Measurements from ENCODE around the gene GABRG2. TPM values are rescaled to one million over a fixed set of nuclear protein-coding genes. Genes with fewer than 3 reads are reported as not detected.

GABRG2 gene
- total and polyA plus RNA-seq, 7 experiments from 2014 or later, result not detected

- H3K9me3 Mint-ChIP-seq, result peaks cover 0 to 13% (median 5%) of the 10 kb centered on the region in 11 donors
- POLR2A ChIA-PET, result no interaction called here
- no peaks in the 10 kb centered on the region for H3K27me3 Mint-ChIP-seq
- H3K4me1 Mint-ChIP-seq, result no peaks in the 10 kb centered on the region
- CTCF ChIA-PET, result no interaction called here
- H3K36me3 Mint-ChIP-seq, result no peaks in the 10 kb centered on the region
- no peak for DNase-seq
- no peak overlapping the region for H3K27ac Mint-ChIP-seq
- ATAC-seq, result no peak
- H3K4me3 Mint-ChIP-seq, result no peak overlapping the region
- no peaks in the 10 kb centered on the region for H3K27me3 ChIP-seq (ENCODE audit: control insufficient read depth in 2 of 2, insufficient read depth in 2 of 2, low read length in 2 of 2)
- no peak overlapping the region for H3K27ac ChIP-seq (ENCODE audit: low read depth, low read length)
- H3K4me1 ChIP-seq (ENCODE audit: control insufficient read depth in 2 of 2, insufficient read depth in 2 of 2, low read length in 2 of 2), result no peaks in the 10 kb centered on the region
- H3K4me3 ChIP-seq (ENCODE audit: low read length), result no peak overlapping the region
- H3K9me3 ChIP-seq (ENCODE audit: control insufficient read depth in 2 of 3, low read length in 3 of 3), result no peaks in the 10 kb centered on the region
- intact Hi-C loops (cut with micrococcal nuclease), result no loop called here
- H3K36me3 ChIP-seq (ENCODE audit: control insufficient read depth in 2 of 3, insufficient read depth in 3 of 3, low read length in 3 of 3), result no peaks in the 10 kb centered on the region
These were observed 106.9 kb downstream of the GABRG2 start for GRCh38 chr5:162174358-162174974.

GRCh38 chr5:162187371-162187770 is 119.8 kb downstream of the GABRG2 start:
- ChIA-PET CTCF (no interaction called here), POLR2A (no interaction called here)
- H3K36me3 ChIP-seq (ENCODE audit: control insufficient read depth in 2 of 3, insufficient read depth in 3 of 3, low read length in 3 of 3), result no peaks in the 10 kb centered on the region
- Mint-ChIP-seq H3K36me3 (no peaks in the 10 kb centered on the region), H3K4me1 (no peaks in the 10 kb centered on the region), H3K4me3 (no peak overlapping the region), H3K9me3 (peaks cover 0 to 27% (median 5%) of the 10 kb centered on the region in 11 donors), H3K27ac (no peak overlapping the region), H3K27me3 (no peaks in the 10 kb centered on the region)
- no peak overlapping the region for H3K4me3 ChIP-seq (ENCODE audit: low read length)
- DNase-seq (no peak), ATAC-seq (no peak)
- no peak overlapping the region for H3K27ac ChIP-seq (ENCODE audit: low read depth, low read length)
- intact Hi-C loops (cut with micrococcal nuclease), result no loop called here
- no peaks in the 10 kb centered on the region for H3K9me3 ChIP-seq (ENCODE audit: control insufficient read depth in 2 of 3, low read length in 3 of 3)
- H3K27me3 ChIP-seq (ENCODE audit: control insufficient read depth in 2 of 2, insufficient read depth in 2 of 2, low read length in 2 of 2), result no peaks in the 10 kb centered on the region
- H3K4me1 ChIP-seq (ENCODE audit: control insufficient read depth in 2 of 2, insufficient read depth in 2 of 2, low read length in 2 of 2), result no peaks in the 10 kb centered on the region

GRCh38 chr5:162189719-162190118 is 122.1 kb downstream of the GABRG2 start:
- ChIA-PET CTCF (no interaction called here), POLR2A (no interaction called here)
- ATAC-seq (no peak), DNase-seq (no peak)
- H3K4me3 ChIP-seq (ENCODE audit: low read length), result no peak overlapping the region
- H3K27ac ChIP-seq (ENCODE audit: low read depth, low read length), result no peak overlapping the region
- no peaks in the 10 kb centered on the region for H3K27me3 ChIP-seq (ENCODE audit: control insufficient read depth in 2 of 2, insufficient read depth in 2 of 2, low read length in 2 of 2)
- no peaks in the 10 kb centered on the region for H3K36me3 Mint-ChIP-seq
- peaks cover 0 to 33% (median 8%) of the 10 kb centered on the region in 11 donors for H3K9me3 Mint-ChIP-seq
- H3K4me1 Mint-ChIP-seq, result no peaks in the 10 kb centered on the region
- no peaks in the 10 kb centered on the region for H3K27me3 Mint-ChIP-seq
- intact Hi-C loops (cut with micrococcal nuclease), result no loop called here
- H3K36me3 ChIP-seq (ENCODE audit: control insufficient read depth in 2 of 3, insufficient read depth in 3 of 3, low read length in 3 of 3), result no peaks in the 10 kb centered on the region
- H3K27ac Mint-ChIP-seq, result no peak overlapping the region
- H3K9me3 ChIP-seq (ENCODE audit: control insufficient read depth in 2 of 3, low read length in 3 of 3), result no peaks in the 10 kb centered on the region
- no peak overlapping the region for H3K4me3 Mint-ChIP-seq
- H3K4me1 ChIP-seq (ENCODE audit: control insufficient read depth in 2 of 2, insufficient read depth in 2 of 2, low read length in 2 of 2), result no peaks in the 10 kb centered on the region

- H3K4me3 Mint-ChIP-seq, result no peak overlapping the region
- no peak for DNase-seq
- no peaks in the 10 kb centered on the region for H3K36me3 Mint-ChIP-seq
- H3K9me3 Mint-ChIP-seq, result peaks cover 0 to 12% (median 5%) of the 10 kb centered on the region in 11 donors
- POLR2A ChIA-PET, result no interaction called here
- no peaks in the 10 kb centered on the region for H3K4me1 Mint-ChIP-seq
- Histone ChIP-seq H3K27ac (ENCODE audit: low read depth, low read length) (no peak overlapping the region), H3K4me1 (ENCODE audit: control insufficient read depth in 2 of 2, insufficient read depth in 2 of 2, low read length in 2 of 2) (no peaks in the 10 kb centered on the region), H3K9me3 (ENCODE audit: control insufficient read depth in 2 of 3, low read length in 3 of 3) (no peaks in the 10 kb centered on the region), H3K27me3 (ENCODE audit: control insufficient read depth in 2 of 2, insufficient read depth in 2 of 2, low read length in 2 of 2) (no peaks in the 10 kb centered on the region), H3K4me3 (ENCODE audit: low read length) (no peak overlapping the region), H3K36me3 (ENCODE audit: control insufficient read depth in 2 of 3, insufficient read depth in 3 of 3, low read length in 3 of 3) (no peaks in the 10 kb centered on the region)
- intact Hi-C loops (cut with micrococcal nuclease), result no loop called here
- no peaks in the 10 kb centered on the region for H3K27me3 Mint-ChIP-seq
- no peak for ATAC-seq
- CTCF ChIA-PET, result no interaction called here
- H3K27ac Mint-ChIP-seq, result no peak overlapping the region
These were observed 125.4 kb downstream of the GABRG2 start for GRCh38 chr5:162193012-162193411.

- no peaks in the 10 kb centered on the region for H3K27me3 ChIP-seq (ENCODE audit: control insufficient read depth in 2 of 2, insufficient read depth in 2 of 2, low read length in 2 of 2)
- H3K36me3 Mint-ChIP-seq, result no peaks in the 10 kb centered on the region
- no peak overlapping the region for H3K27ac ChIP-seq (ENCODE audit: low read depth, low read length)
- H3K27me3 Mint-ChIP-seq, result no peaks in the 10 kb centered on the region
- no peaks in the 10 kb centered on the region for H3K36me3 ChIP-seq (ENCODE audit: control insufficient read depth in 2 of 3, insufficient read depth in 3 of 3, low read length in 3 of 3)
- H3K27ac Mint-ChIP-seq, result no peak overlapping the region
- no peak for DNase-seq
- peaks cover 0 to 12% (median 1%) of the 10 kb centered on the region in 11 donors for H3K9me3 Mint-ChIP-seq
- H3K9me3 ChIP-seq (ENCODE audit: control insufficient read depth in 2 of 3, low read length in 3 of 3), result no peaks in the 10 kb centered on the region
- ChIA-PET CTCF (no interaction called here), POLR2A (no interaction called here)
- H3K4me3 Mint-ChIP-seq, result no peak overlapping the region
- no peaks in the 10 kb centered on the region for H3K4me1 Mint-ChIP-seq
- no peak overlapping the region for H3K4me3 ChIP-seq (ENCODE audit: low read length)
- H3K4me1 ChIP-seq (ENCODE audit: control insufficient read depth in 2 of 2, insufficient read depth in 2 of 2, low read length in 2 of 2), result no peaks in the 10 kb centered on the region
- intact Hi-C loops (cut with micrococcal nuclease), result no loop called here
- no peak for ATAC-seq
These were observed 128.8 kb downstream of the GABRG2 start for GRCh38 chr5:162196351-162196750.

GRCh38 chr5:162202285-162202880 is 134.8 kb downstream of the GABRG2 start:
- Histone ChIP-seq H3K4me3 (ENCODE audit: low read length) (no peak overlapping the region), H3K4me1 (ENCODE audit: control insufficient read depth in 2 of 2, insufficient read depth in 2 of 2, low read length in 2 of 2) (no peaks in the 10 kb centered on the region), H3K27me3 (ENCODE audit: control insufficient read depth in 2 of 2, insufficient read depth in 2 of 2, low read length in 2 of 2) (no peaks in the 10 kb centered on the region), H3K27ac (ENCODE audit: low read depth, low read length) (no peak overlapping the region), H3K9me3 (ENCODE audit: control insufficient read depth in 2 of 3, low read length in 3 of 3) (no peaks in the 10 kb centered on the region), H3K36me3 (ENCODE audit: control insufficient read depth in 2 of 3, insufficient read depth in 3 of 3, low read length in 3 of 3) (no peaks in the 10 kb centered on the region)
- ChIA-PET CTCF (no interaction called here), POLR2A (no interaction called here)
- H3K27me3 Mint-ChIP-seq, result peaks cover 0 to 4% (median 0%) of the 10 kb centered on the region in 5 donors
- H3K4me3 Mint-ChIP-seq, result no peak overlapping the region
- no peak for ATAC-seq
- no peak overlapping the region for H3K27ac Mint-ChIP-seq
- no peaks in the 10 kb centered on the region for H3K36me3 Mint-ChIP-seq
- peaks cover 0 to 7% (median 2%) of the 10 kb centered on the region in 11 donors for H3K9me3 Mint-ChIP-seq
- no peaks in the 10 kb centered on the region for H3K4me1 Mint-ChIP-seq
- DNase-seq, result no peak
- intact Hi-C loops (cut with micrococcal nuclease), result no loop called here
